Measurements from ENCODE around the gene PAPLN. TPM values are rescaled to one million over a fixed set of nuclear protein-coding genes. Genes with fewer than 3 reads are reported as not detected.

The PAPLN gene
- total RNA-seq, 1 donor from 2014 or later = 4.1 TPM

- H3K27me3 Mint-ChIP-seq (ENCODE audit: low read depth) = no peaks in the 10 kb centered on the region
Measured at GRCh38 chr14:73264080-73264884, 27.0 kb downstream of the PAPLN start.

DNA sequence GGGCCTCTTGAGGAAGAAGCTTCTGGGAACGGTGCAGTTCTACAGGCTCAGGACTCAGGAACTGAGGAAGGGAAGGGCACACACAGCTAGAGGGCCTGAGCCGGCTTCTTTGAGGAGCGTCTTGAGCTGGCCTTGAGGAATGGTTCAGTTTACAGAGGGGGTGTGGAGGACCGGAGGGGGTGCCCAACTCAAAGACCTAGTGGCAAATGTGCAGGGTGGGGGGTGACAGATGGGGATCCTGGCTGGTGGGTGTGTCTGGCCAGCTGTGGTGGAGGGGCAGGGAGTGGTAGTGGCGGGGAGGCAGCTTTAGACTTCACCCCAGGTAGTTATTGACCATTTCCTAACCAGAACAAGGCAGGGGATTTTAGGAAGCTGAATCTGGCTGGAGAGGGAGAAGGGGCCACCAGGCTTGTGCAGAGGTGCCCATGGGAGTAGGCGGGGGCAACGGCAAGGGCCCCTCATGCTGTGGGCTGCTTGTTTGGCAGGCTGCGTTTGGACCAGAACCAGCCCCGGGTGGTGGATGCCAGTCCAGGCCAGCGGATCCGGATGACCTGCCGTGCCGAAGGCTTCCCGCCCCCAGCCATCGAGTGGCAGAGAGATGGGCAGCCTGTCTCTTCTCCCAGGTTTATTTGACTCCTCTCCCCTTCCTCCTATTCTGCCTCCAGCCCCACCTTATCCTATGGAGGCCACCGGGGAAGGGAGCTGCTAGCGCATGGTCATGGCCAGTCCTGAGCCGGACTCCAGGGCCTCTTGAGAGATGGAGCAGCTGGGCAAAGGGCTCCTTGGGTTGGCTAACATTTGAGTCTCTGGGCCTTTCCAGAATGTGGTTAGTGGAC is 27.8 kb downstream of the PAPLN start:
- Mint-ChIP-seq H3K36me3 (ENCODE audit: low read depth) (no peaks in the 10 kb centered on the region), H3K9me3 (no peaks in the 10 kb centered on the region), H3K4me3 (peak overlapping the region; percentile 23), H3K27ac (ENCODE audit: unreplicated experiment) (no peak overlapping the region), H3K4me1 (peaks cover 11% of the 10 kb centered on the region), H3K27me3 (ENCODE audit: low read depth) (no peaks in the 10 kb centered on the region)
- TF ChIP-seq, protein P1, sequence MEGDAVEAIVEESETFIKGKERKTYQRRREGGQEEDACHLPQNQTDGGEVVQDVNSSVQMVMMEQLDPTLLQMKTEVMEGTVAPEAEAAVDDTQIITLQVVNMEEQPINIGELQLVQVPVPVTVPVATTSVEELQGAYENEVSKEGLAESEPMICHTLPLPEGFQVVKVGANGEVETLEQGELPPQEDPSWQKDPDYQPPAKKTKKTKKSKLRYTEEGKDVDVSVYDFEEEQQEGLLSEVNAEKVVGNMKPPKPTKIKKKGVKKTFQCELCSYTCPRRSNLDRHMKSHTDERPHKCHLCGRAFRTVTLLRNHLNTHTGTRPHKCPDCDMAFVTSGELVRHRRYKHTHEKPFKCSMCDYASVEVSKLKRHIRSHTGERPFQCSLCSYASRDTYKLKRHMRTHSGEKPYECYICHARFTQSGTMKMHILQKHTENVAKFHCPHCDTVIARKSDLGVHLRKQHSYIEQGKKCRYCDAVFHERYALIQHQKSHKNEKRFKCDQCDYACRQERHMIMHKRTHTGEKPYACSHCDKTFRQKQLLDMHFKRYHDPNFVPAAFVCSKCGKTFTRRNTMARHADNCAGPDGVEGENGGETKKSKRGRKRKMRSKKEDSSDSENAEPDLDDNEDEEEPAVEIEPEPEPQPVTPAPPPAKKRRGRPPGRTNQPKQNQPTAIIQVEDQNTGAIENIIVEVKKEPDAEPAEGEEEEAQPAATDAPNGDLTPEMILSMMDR (conservative IDR thresholded peaks at IDR 0.05) = no peak
- no peak for DNase-seq (ENCODE audit: low read depth, low spot score)

More at GRCh38 chr14:73264080-73264884, 27.0 kb downstream of the PAPLN start:
- Mint-ChIP-seq H3K4me3 (no peak overlapping the region), H3K36me3 (ENCODE audit: low read depth) (no peaks in the 10 kb centered on the region), H3K4me1 (peaks cover 6% of the 10 kb centered on the region), H3K9me3 (no peaks in the 10 kb centered on the region), H3K27ac (ENCODE audit: unreplicated experiment) (no peak overlapping the region)
- TF ChIP-seq, protein P1 (conservative IDR thresholded peaks at IDR 0.05) = no peak
- DNase-seq (ENCODE audit: low read depth, low spot score) = no peak

- no peak for DNase-seq (ENCODE audit: low read depth, low spot score)
- no peaks in the 10 kb centered on the region for H3K36me3 Mint-ChIP-seq (ENCODE audit: low read depth)
Measured at GRCh38 chr14:73265721-73266046, 28.4 kb downstream of the PAPLN start.

GRCh38 chr14:73266317-73266716 is 29.0 kb downstream of the PAPLN start:
- DNase-seq (ENCODE audit: low read depth, low spot score) = no peak
- H3K36me3 Mint-ChIP-seq (ENCODE audit: low read depth) = no peaks in the 10 kb centered on the region
- no peak overlapping the region for H3K4me3 Mint-ChIP-seq
- H3K27ac Mint-ChIP-seq (ENCODE audit: unreplicated experiment) = no peak overlapping the region
- H3K9me3 Mint-ChIP-seq = no peaks in the 10 kb centered on the region
- H3K27me3 Mint-ChIP-seq (ENCODE audit: low read depth) = peaks cover 2% of the 10 kb centered on the region
- TF ChIP-seq, protein P1 (conservative IDR thresholded peaks at IDR 0.05) = no peak
- H3K4me1 Mint-ChIP-seq = peaks cover 17% of the 10 kb centered on the region

More at GRCh38 chr14:73265721-73266046, 28.4 kb downstream of the PAPLN start:
- peaks cover 2% of the 10 kb centered on the region for H3K27me3 Mint-ChIP-seq (ENCODE audit: low read depth)
- peak overlapping the region; percentile 23 for H3K4me3 Mint-ChIP-seq
- TF ChIP-seq, protein P1 (conservative IDR thresholded peaks at IDR 0.05) = no peak
- no peak overlapping the region for H3K27ac Mint-ChIP-seq (ENCODE audit: unreplicated experiment)
- H3K4me1 Mint-ChIP-seq = peaks cover 17% of the 10 kb centered on the region
- H3K9me3 Mint-ChIP-seq = no peaks in the 10 kb centered on the region

GRCh38 chr14:73267474-73267873 is 30.2 kb downstream of the PAPLN start:
- peaks cover 15% of the 10 kb centered on the region for H3K4me1 Mint-ChIP-seq

More at GRCh38 chr14:73267474-73267873, 30.2 kb downstream of the PAPLN start:
- TF ChIP-seq, protein P1 (conservative IDR thresholded peaks at IDR 0.05) = no peak
- Mint-ChIP-seq H3K4me3 (no peak overlapping the region), H3K9me3 (no peaks in the 10 kb centered on the region), H3K27me3 (ENCODE audit: low read depth) (peaks cover 2% of the 10 kb centered on the region), H3K27ac (ENCODE audit: unreplicated experiment) (no peak overlapping the region), H3K36me3 (ENCODE audit: low read depth) (no peaks in the 10 kb centered on the region)
- DNase-seq (ENCODE audit: low read depth, low spot score) = no peak
